Breast epithelium (tissue), 3 donors: ENCODE measurements around the gene SYT9.

Experiments used
- POLR2A ChIP-seq: fragments of 450-650 bp; IDR thresholded peaks from one replicate; pipeline ENCODE4 v1.6.1; 2016; ENCODE audit warnings: antibody characterized with exemption, mild to moderate bottlenecking, moderate library complexity
- POLR2AphosphoS5 ChIP-seq, 3 donors: sonication (generic); formaldehyde crosslinking; IDR thresholded peaks; one replicate each; pipeline ENCODE4 v1.6.1; 2017; ENCODE audit warnings: antibody characterized with exemption in 3 of 3
- TF ChIP-seq, protein P1 (sequence below), 3 donors: fragments of 450-650 bp; IDR thresholded peaks; one replicate each; pipeline ENCODE4 v1.5.1; 2016 to 2017; ENCODE audit warnings: antibody characterized with exemption in 3 of 3, mild to moderate bottlenecking in 3 of 3, moderate library complexity in 3 of 3

DNA sequence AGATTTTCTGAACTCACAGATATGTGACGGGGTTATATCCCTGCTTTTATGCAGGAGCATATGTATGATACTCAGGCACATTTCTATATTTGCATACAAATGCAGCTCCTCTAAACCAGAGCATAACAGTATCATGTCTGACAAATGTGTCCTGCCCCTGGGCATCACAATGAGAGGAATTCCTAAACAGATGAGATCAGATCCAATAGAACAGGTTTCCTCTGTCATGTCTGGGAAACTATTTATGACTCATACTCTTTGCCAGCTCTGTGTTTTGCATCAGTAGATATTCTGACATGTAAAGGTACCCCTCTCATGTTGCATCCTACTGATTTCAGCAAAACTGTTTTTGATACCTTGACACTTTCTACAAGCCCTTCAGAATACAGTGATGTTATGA, 29.4 kb downstream of the SYT9 start:
- TF ChIP-seq, protein P1, sequence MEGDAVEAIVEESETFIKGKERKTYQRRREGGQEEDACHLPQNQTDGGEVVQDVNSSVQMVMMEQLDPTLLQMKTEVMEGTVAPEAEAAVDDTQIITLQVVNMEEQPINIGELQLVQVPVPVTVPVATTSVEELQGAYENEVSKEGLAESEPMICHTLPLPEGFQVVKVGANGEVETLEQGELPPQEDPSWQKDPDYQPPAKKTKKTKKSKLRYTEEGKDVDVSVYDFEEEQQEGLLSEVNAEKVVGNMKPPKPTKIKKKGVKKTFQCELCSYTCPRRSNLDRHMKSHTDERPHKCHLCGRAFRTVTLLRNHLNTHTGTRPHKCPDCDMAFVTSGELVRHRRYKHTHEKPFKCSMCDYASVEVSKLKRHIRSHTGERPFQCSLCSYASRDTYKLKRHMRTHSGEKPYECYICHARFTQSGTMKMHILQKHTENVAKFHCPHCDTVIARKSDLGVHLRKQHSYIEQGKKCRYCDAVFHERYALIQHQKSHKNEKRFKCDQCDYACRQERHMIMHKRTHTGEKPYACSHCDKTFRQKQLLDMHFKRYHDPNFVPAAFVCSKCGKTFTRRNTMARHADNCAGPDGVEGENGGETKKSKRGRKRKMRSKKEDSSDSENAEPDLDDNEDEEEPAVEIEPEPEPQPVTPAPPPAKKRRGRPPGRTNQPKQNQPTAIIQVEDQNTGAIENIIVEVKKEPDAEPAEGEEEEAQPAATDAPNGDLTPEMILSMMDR (IDR thresholded peaks at IDR 0.05) = no peak
- TF ChIP-seq POLR2AphosphoS5 (IDR thresholded peaks at IDR 0.05) = no peak
- no peak for TF ChIP-seq POLR2A
